Vagina (tissue), 2 donors: ENCODE data around the gene ACAA1. TPM values are rescaled to one million over a fixed set of nuclear protein-coding genes. Genes with fewer than 3 reads are reported as not detected.

ENCODE experiments used
- DNase-seq, 2 donors: peaks; one replicate each; pipeline ENCODE4 v3.0.0-alpha.2; 2017; ENCODE audit errors: extremely low spot score in 2 of 2
- H3K27ac ChIP-seq: fragments of 200-600 bp; sonication (generic); one replicate; pipeline ENCODE4 v1.5.1; 2019
- H3K27me3 ChIP-seq: fragments of 200-600 bp; sonication (generic); one replicate; pipeline ENCODE4 v1.5.1; 2019
- H3K36me3 ChIP-seq, 2 donors: fragments of 200-600 bp; sonication (generic); one replicate each; pipeline ENCODE4 v1.5.1; 2017 to 2019
- H3K4me1 ChIP-seq: fragments of 200-600 bp; sonication (generic); one replicate; pipeline ENCODE4 v1.5.1; 2019
- H3K4me3 ChIP-seq, 2 donors: fragments of 200-600 bp; sonication (generic); 1 replicate in 1 of 2; 2 replicates in 1 of 2; pipeline ENCODE4 v1.5.1; 2016 to 2019
- H3K9me3 ChIP-seq: fragments of 200-600 bp; sonication (generic); one replicate; pipeline ENCODE4 v1.5.1; 2019
- POLR2A ChIP-seq, 2 donors: fragments of 450-650 bp; IDR thresholded peaks; one replicate each; pipeline ENCODE4 v1.6.1; 2017; ENCODE audit warnings: antibody characterized with exemption in 2 of 2, mild to moderate bottlenecking in 2 of 2, moderate library complexity in 2 of 2
- POLR2AphosphoS5 ChIP-seq, 2 donors: sonication (generic); formaldehyde crosslinking; IDR thresholded peaks; one replicate each; pipeline ENCODE4 v1.9.0; 2017; ENCODE audit warnings: antibody characterized with exemption in 2 of 2, mild to moderate bottlenecking in 2 of 2, low read depth in 1 of 2; ENCODE audit not compliant: insufficient read depth in 1 of 2
- intact Hi-C: fragments of 100-400 bp; cut with DNase I; formaldehyde crosslinking; loops from one replicate; pipeline ENCODE4 v1.15.1; 2023
- total RNA-seq: library from RNA; depleted of rRNA; stranded (reverse); fragments of >200 nt; gene quantifications from one replicate; pipeline ENCODE4 v1.2.3, GENCODE V29; 2016
- TF ChIP-seq, protein P1 (sequence below), 3 experiments: fragments of 450-650 bp in 2 of 3; fragments of 200-600 bp in 1 of 3; sonication (generic) in 1 of 3; IDR thresholded peaks; one replicate each; pipeline ENCODE4 v1.5.1; 2017 to 2019; ENCODE audit warnings: antibody characterized with exemption in 3 of 3, mild to moderate bottlenecking in 2 of 3, moderate library complexity in 2 of 3

Gene ACAA1
- total RNA-seq, 1 donor from 2014 or later: 53.0 TPM

DNA sequence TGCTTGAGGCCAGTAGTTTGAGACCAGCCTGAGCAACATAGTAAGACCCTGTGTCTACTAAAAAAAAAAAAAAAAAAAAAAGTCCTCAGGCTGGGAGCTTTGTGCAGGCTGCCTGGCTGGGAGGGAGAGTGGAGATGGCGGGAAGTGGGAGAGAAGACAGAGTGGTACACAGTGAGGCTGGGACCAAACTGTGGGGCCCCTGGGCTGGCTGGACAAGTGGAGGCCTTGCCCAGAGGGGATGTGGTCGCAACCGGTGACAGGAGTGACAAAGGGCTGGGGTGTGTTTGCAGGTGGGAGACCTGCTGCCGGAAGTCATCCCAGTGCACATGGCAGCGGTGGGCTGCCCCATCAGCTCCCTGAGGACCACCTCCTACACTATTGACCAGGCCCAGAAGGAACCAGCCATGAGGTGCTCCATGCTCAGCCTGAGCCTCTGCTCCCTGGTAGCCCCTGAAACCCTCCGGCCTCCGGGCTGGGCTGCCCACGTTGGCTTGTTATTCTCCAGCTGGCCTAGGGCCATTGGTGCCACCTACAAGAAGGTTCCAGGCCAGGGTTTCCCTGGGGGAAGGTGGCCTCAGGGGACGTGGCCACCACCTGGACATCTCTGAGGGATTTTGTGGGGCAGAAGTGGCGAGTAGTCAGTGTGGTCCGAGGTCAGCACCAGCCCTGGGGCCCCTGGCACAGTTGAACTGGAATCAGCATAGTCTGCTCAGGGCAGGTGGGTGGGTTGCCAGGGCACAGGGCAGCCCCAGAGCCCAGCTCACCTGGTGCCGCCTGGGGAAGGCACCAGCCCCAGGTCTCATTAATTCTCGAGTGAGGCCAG, 22.7 kb downstream of the ACAA1 start:
- intact Hi-C loops: no loop called here
- Histone ChIP-seq H3K27ac (no peak overlapping the region), H3K27me3 (no peaks in the 10 kb centered on the region), H3K36me3 (no peaks in the 10 kb centered on the region), H3K9me3 (no peaks in the 10 kb centered on the region), H3K4me1 (no peaks in the 10 kb centered on the region), H3K4me3 (no peak overlapping the region)
- TF ChIP-seq POLR2A (IDR thresholded peaks at IDR 0.05): no peak
- TF ChIP-seq, protein P1, sequence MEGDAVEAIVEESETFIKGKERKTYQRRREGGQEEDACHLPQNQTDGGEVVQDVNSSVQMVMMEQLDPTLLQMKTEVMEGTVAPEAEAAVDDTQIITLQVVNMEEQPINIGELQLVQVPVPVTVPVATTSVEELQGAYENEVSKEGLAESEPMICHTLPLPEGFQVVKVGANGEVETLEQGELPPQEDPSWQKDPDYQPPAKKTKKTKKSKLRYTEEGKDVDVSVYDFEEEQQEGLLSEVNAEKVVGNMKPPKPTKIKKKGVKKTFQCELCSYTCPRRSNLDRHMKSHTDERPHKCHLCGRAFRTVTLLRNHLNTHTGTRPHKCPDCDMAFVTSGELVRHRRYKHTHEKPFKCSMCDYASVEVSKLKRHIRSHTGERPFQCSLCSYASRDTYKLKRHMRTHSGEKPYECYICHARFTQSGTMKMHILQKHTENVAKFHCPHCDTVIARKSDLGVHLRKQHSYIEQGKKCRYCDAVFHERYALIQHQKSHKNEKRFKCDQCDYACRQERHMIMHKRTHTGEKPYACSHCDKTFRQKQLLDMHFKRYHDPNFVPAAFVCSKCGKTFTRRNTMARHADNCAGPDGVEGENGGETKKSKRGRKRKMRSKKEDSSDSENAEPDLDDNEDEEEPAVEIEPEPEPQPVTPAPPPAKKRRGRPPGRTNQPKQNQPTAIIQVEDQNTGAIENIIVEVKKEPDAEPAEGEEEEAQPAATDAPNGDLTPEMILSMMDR (IDR thresholded peaks at IDR 0.05): no peak
- TF ChIP-seq POLR2AphosphoS5 (IDR thresholded peaks at IDR 0.05; ENCODE audit: insufficient read depth in 1 of 2, low read depth in 1 of 2): no peak
- DNase-seq: no peak

DNA sequence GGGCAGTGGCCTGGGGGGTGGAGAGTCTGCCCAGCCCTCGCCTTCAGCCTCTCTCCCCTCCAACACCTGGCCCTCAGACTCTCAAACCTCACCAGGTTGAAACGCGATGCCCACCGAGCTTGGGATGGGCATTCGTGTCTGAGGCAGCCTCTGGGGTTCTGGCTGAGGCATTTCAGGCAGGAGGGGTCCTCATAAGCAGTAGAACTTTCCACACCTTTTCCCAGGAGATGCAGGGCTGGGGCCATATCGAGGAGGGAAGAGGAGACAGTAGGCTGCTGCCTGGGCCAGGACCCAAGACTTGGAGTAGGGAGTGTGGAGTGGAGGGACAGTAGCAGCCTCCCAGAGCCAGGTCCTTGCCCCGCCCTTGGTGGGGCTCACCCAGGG, 24.6 kb downstream of the ACAA1 start:
- Histone ChIP-seq H3K27me3 (no peaks in the 10 kb centered on the region), H3K36me3 (no peaks in the 10 kb centered on the region), H3K4me1 (no peaks in the 10 kb centered on the region), H3K9me3 (no peaks in the 10 kb centered on the region), H3K27ac (no peak overlapping the region), H3K4me3 (no peak overlapping the region)
- intact Hi-C loops: no loop called here
- TF ChIP-seq POLR2AphosphoS5 (IDR thresholded peaks at IDR 0.05; ENCODE audit: insufficient read depth in 1 of 2, low read depth in 1 of 2) (no peak), POLR2A (IDR thresholded peaks at IDR 0.05) (no peak)
- TF ChIP-seq, protein P1 (IDR thresholded peaks at IDR 0.05): no peak
- DNase-seq: no peak

DNA sequence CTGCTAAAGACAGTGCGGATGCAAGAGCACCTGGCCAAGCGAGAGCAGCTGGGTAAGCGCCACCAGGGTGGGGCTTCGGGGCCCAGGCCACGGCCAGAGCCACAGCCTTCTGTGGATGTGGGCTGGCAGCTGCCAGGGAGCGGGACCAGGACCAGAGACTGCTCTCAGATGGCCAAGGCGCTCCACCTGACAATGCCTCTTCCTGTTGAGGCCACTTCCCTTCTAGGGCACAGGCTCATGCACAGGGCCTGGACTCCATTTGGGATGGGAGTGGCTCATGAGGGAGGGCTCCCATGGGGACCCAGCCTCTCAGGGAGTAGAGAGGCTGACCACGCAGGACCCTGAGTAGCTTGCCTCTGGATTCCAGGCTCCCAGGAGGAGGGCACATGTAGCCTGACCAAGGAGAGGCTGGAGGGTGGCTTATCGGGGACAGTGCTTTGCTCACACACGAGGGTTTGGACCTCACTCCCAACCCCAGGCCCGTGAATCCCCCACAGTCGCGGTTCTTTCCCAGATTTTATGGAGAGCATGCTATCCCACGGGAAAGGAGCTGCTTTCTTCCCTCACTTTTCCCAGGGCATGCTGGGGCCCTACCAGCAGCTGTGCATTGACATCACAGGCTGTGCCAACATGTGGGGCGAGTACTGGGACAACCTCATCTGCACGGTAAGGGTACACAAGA, 25.1 kb downstream of the ACAA1 start:
- no peak overlapping the region for H3K4me3 ChIP-seq
- no peaks in the 10 kb centered on the region for H3K9me3 ChIP-seq
- H3K27ac ChIP-seq: no peak overlapping the region
- intact Hi-C loops: no loop called here
- H3K36me3 ChIP-seq: no peaks in the 10 kb centered on the region
- H3K27me3 ChIP-seq: no peaks in the 10 kb centered on the region
- no peak for DNase-seq
- TF ChIP-seq, protein P1 (IDR thresholded peaks at IDR 0.05): no peak
- TF ChIP-seq POLR2A (IDR thresholded peaks at IDR 0.05) (no peak), POLR2AphosphoS5 (IDR thresholded peaks at IDR 0.05; ENCODE audit: insufficient read depth in 1 of 2, low read depth in 1 of 2) (no peak)
- H3K4me1 ChIP-seq: no peaks in the 10 kb centered on the region

DNA sequence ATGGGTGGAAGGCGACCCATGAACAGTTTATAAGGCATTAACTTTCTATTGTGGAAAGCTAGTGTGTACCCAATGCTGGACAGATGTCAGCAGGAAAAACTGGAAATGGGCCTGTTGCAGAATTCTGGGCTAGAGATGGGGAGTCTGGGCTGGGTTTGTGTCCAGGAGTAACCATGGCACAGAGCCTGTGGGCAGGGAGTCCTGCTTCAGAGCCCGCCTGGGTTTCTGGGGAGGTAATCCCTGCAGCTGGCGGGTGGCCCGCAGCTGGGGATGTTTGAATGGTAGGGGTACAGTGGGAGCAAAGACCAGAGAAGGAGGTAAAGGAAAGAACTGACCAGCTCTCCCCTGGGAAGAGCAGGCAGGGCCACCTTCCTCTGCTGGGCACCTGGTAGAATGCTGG, 25.7 kb downstream of the ACAA1 start:
- intact Hi-C loops: no loop called here
- no peaks in the 10 kb centered on the region for H3K27me3 ChIP-seq
- no peak for DNase-seq
- TF ChIP-seq POLR2A (IDR thresholded peaks at IDR 0.05) (no peak), POLR2AphosphoS5 (IDR thresholded peaks at IDR 0.05; ENCODE audit: insufficient read depth in 1 of 2, low read depth in 1 of 2) (no peak)
- TF ChIP-seq, protein P1 (IDR thresholded peaks at IDR 0.05): no peak
- no peak overlapping the region for H3K4me3 ChIP-seq
- H3K27ac ChIP-seq: no peak overlapping the region
- H3K36me3 ChIP-seq: no peaks in the 10 kb centered on the region
- H3K9me3 ChIP-seq: no peaks in the 10 kb centered on the region
- no peaks in the 10 kb centered on the region for H3K4me1 ChIP-seq
